DMS114 treated with DMSO at 0.1 percent for 48 hours (cell line): ENCODE data around the gene SGSH.

Experiments used
- DNase-seq: peaks from one replicate; lab custom pipeline; 2025; ENCODE audit not compliant: unreplicated experiment; lab: John Stamatoyannopoulos, UW

Gene SGSH

DNA sequence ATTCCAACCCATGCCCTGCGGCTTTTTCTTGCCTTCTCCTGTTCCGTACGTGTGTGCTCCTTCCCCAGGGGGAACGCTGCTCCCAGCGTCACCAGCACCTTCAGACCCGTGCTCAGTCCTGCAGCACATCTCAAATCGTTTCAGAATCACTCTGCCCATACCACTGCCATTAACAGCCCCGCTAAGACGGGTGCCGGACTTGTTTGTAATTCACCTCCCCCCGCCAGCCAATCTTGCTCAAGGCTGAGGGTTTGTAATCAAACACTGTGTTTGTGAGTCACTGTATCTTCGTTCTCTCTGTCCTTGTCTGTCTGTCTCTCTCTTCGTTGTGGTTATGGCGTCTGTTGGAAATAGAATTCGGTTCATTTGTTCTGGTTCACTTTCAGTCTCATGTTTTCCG lies 33.0 kb downstream of the SGSH start:
- DNase-seq: no peak

DNA sequence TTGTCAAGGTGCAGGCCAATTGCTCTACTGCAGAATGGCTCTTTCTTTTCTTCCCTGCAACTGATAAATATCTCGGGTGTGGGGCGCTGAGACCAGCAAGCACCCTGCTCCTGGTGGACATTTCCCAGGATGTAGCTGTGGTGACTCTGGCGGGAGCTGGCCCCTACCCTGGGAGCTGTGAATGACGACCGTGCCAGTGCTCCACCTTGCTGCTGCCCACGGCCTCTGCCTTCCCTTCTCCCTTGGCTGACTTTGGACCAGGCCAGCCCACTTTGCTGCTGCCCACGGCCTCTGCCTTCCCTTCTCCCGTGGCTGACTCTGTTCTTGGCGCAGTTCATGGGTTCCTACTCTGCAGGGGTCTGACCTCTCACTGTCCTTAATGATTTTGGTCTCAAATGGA lies 34.2 kb downstream of the SGSH start:
- DNase-seq: no peak

DNA sequence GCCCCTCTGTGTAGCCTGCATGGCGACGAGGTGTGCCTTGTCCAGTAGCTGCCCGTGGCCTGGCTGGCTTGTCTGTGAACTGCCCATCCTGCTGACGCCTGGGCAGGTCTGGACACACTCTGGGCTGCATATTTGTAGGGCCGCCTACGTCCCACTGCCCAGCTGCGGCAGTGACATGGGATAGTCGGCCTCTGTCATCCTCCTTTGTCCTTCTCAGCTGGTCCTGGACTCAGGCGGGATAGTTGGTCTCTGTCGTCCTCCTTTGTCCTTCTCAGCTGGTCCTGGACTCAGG lies 35.8 kb downstream of the SGSH start:
- DNase-seq: no peak

DNA sequence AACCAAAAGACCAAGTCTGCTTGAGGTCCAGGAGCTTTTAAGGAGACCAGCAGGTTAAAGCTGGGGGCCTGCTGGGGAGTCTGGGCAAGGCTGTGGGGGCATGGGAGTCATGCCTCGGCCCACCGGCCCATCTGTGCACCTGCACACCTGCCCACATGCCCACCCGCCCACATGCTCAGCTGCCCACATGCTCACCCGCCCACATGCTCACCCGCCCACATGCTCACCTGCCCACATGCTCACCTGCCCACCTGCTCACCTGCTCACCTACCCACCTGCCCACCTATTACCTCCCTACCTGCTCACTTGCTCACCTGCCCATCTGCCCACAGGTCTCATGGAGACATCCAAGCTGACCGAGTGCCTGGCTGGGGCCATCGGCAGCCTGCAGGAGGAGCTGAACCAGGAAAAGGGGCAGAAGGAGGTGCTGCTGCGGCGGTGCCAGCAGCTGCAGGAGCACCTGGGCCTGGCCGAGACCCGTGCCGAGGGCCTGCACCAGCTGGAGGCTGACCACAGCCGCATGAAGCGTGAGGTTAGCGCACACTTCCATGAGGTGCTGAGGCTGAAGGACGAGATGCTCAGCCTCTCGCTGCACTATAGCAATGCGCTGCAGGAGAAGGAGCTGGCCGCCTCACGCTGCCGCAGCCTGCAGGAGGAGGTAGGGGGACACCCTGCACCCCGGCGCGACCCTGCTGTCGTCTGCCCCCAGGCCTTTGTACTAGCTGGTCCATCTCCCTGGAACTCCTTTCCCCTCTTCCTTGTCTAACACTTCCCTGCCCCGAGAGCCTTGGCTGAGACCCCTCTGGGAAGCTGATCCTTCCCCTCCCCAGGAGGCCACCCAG lies 36.3 kb downstream of the SGSH start:
- DNase-seq: no peak

DNA sequence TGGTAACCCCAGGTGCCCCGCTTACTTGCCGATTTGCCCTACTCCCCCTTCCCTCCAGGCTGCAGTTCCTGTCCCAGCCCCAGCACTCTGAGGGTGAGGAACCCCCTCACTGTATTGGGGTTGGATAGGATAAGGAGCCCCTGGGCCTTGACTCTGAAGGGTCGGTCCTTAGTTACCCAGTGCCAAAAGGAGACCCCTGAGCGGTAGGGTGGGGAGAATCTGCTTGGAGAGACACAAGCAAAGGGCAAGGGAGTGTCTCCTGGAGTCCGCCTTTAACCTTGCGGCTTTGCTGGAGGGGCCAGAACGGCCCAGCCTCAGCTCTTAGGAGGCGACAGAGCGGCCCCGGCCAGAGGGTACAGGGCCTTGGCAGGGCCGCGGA lies 37.3 kb downstream of the SGSH start:
- no peak for DNase-seq

DNA sequence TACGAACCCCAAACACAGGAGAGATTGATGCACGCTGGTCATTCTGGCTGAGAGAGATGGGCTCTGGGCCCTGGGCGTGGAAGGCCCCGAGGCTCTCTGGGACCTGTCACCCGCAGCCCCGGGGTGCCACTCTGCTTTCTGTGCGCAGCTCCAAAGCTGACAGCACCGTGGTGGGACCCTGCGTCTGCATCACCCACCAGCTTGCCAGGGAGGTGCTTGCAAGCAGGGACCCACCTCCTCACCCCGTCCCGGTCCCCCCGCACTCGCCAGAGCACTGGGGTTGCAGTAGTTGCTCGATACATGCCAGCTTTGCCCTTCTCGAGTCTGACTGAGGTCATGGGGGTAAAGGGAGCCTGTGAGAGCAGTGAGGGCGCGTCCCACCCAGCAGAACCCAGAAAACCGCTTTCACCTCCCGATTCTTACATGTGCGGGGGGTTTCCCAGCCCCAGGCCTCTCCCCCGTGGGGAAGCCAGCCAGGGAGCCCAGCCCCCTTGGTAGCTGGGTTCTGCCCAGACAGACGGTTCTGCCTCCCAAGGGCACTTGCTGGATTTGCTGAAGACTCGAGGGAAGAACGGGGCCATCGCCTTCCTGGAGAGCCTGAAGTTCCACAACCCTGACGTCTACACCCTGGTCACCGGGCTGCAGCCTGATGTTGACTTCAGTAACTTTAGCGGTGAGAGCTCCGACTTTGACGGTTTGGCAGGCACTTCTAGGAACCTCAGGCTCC lies 37.9 kb downstream of the SGSH start:
- no peak for DNase-seq

DNA sequence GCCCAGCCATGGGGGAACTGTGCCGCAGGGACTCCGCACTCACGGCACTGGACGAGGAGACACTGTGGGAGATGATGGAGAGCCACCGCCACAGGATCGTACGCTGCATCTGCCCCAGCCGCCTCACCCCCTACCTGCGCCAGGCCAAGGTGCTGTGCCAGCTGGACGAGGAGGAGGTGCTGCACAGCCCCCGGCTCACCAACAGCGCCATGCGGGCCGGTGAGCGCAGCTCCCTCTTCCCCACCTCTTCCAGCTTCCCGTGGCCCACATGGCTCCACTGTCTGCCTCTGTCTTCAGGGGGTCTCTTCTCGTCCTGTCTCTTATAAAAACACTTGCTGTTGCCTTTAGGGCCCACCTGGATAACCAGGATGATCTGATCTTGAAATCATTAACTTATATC lies 38.7 kb downstream of the SGSH start:
- no peak for DNase-seq

DNA sequence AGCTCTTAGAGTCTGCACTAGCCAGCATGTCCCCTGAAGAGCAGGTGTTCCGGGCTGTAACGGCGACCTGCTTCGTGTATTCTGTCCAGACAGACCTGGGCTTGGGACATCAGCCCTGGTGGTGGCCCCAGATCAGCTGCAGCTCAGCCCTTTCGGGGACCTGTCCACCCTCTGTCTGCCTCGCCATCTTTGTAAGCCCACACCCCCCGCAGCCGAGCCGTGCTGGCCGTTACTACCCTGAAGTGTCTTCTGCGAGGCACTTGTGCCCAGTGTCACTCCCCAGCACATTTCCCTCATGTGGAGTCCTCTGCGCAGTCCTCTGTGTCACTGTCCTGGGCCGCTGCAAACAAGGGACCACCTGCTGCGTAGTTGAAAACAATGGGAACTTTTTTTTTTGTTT lies 39.9 kb downstream of the SGSH start:
- DNase-seq: no peak

DNA sequence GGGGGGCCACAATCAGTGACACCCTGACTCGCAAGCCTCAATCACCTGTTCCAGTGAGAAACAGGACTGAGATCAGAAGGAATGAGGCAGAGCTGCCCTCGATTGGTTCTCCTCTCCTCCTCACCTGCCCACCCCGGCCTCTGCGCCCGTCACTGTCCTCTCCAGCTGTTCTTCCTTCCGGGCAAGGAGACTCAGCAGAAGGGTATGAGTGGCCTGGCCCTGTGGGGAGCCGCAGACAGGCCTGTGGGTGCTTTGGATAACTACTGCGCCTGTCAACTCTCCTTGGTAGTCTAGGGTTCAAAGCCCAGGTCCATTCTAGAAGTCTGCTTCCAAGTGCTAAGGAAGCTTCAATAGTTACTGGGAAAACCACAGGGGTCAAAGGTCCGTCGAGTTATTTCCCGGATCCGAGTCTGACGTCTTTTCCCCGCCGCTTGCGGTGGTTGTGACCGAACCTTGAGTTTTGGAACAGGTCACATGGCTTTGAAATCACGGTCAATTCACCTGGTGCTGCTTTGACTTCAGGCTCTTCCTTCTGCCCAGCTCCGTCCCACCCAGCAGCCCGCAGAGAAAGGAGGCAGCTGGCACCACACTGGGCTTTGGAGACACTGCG lies 42.0 kb downstream of the SGSH start:
- no peak for DNase-seq

DNA sequence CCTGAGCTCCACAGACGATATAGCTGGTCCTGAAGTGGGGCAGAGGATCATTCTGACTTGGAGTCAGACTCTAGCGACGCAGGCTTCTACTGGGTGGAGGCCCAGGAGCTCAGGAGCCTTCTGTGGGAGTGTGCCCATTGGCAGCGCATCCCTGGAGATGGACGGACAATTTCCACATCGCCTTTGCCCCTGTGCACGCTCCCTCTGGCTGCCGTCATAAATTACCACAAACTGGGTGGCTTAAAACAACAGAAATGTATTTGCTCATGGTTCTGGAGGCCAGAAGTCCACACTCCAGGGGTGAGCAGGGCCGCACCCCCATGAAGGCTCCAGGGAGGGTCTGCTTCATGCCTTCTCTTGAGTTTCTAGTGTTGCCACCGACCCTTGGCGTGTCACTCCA lies 43.4 kb downstream of the SGSH start:
- DNase-seq: no peak

DNA sequence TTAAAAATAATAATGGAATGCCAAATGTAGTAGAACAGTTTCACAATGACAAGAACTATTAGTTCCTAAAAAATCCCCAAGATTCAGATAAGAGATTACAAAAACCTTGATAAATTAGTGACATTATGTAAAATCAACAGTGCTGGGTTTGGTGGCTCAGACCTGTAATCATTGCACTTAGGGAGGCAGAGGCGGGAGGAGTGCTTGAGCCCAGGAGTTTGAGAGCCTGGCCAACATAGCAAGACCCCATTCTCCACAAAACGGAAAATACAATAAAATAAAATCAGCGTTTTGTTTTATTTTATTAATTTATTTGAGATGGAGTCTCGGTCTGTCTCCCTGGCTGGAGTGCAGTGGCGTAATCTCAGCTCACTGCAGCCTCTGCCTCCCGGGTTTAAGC lies 46.2 kb downstream of the SGSH start:
- no peak for DNase-seq

DNA sequence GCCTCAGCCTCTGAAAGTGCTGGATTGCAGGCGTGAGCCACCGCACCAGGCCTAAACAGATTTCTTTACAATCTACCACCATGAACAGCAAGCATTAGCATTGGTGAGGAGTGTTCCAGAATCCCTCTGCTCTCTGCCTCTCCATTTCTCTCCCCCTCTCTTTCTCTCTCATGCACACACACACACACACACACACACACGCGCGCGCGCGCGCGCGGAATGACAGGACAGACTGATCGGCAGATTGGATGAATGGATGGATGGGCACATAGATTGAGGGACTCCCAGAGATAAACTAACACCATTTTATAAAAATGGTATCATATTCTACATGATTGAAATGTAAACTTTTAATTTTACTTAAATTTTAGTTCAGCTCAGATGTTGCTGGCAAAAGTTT lies 47.0 kb downstream of the SGSH start:
- no peak for DNase-seq

DNA sequence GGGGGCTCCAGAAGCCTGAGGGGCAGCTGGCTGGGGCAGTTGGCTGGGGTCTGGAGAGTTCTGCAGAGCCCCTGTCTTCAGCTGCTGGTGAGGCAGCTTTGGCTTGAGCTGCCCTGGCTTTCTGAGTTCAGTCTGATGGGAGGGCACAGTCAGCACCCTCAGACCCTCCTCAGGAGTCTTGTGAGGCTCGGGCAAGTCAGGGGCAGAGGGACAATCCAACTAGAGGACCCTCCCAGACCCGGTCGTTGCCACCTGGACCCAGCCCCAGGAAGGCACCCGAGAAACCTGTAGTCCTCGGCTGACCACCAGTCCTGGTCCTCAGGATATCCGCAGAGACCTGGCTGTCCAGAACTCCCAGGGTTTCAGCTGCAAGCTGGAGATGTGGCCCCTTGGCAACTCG lies 48.5 kb downstream of the SGSH start:
- DNase-seq: no peak

DNA sequence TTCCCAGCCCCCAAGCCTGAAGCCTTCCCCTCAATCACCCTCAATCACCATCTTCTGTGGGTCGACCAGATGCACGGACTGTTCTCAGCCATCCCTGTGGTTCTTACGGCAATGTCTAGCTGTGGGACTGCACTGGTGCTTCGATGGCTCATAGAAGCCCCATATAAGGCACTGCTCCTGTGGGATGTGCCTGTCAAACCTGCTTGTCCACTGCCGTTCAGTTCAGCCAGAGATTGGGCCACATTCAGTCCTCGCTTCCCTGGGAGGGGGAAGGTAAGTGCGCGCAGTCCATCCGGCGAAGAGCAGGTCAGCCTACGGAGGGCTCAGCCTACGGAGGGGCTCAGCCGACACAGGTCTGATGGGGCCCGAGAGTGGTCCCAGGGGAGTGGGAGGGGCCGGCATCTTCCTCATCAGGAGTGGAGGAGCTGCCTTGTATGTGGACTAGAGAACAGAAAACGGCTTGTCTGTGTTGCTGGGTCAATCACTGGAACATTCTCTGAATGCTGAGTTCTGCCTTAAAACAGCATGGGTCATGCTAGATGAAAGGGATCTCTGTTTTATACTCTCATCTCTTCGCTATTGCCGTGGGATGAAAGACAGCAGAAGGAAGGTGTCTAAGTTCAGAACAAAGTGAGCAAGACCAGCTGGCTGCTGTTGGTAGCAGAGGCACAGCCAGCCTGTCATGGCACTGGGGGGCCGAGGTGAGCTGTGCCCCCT lies 50.2 kb downstream of the SGSH start, which contains the start of gene CARD14:
CARD14 (plus strand) TSS at position 247 of the 717 bp plus-strand sequence. CDS start 11,409 bp downstream, outside the sequence.
- DNase-seq: no peak

DNA sequence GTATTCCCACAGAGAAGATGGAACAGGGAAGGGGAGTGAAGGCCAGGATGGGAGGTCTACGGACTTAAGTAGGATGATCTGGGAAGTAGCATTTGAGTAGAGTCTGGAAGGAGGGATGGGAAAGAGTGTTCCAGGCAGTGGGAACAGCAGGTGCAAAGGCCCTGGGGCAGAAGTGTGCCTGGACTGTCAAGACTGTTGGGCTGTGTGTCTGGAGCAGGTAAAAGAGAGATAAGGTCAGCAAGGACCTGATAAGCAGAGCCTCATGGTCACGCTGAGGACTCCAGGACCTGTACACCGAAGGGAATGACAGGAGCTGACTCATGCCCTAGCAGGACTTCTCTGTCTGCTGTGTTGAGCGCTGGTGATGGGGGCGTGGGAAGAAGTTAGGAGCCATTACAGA lies 51.0 kb downstream of the SGSH start:
- DNase-seq: no peak

DNA sequence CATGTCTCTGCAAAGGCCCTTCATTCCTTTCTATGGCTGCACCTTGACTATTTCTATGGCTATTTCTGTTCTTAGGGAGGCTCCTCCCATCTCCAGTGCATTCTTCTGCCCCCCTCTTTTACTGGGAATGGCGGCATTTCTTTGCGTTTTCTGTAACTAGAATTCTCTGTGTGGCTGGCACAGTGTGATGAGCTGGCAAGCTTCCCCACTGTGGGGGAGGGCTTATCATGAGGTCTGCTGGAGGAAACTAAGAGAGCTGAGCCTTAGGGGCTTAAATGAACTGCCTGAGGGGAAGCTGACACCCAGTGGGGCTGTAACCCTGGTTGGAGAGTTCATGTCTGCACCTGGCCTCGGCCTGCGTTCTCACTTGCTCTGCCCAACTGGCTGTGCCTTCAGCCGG lies 51.8 kb downstream of the SGSH start:
- DNase-seq: no peak

DNA sequence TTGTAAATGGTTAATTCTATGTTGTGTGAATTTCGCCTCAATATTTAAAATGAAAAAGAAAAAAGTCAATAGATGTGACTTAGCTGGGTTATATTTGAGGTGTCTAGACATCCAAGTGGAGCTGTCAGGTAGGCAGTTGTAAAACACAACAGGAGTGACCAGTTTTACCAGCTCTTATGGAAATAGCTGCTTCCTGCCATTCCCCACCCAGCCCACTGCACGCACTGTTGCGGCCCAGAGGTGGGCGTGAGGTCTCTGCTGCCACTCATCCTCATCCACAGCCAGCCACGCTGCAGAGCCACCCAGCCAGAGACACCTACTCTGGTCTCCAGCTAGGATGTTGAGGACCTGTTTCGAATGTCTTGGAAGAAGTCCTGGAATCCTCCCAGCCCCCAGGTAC lies 53.7 kb downstream of the SGSH start:
- DNase-seq: no peak

DNA sequence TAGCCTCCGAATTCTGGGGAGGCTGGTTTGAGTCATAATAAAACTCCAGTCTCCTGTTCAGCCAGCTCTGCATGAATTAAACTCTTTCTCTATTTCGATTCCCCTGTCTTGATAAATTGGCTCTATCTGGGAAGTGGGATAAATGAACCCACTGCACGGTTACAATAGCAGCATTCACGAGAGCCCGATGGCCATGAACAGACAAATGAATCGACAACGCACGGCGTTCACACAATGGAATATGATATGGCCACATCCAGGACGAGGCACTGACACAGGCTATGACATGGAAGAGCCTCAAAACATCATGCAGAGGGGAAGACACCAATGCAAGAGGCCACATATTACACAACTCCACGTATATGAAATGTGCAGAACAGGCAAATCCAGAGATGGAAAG lies 55.9 kb downstream of the SGSH start:
- DNase-seq: no peak

DNA sequence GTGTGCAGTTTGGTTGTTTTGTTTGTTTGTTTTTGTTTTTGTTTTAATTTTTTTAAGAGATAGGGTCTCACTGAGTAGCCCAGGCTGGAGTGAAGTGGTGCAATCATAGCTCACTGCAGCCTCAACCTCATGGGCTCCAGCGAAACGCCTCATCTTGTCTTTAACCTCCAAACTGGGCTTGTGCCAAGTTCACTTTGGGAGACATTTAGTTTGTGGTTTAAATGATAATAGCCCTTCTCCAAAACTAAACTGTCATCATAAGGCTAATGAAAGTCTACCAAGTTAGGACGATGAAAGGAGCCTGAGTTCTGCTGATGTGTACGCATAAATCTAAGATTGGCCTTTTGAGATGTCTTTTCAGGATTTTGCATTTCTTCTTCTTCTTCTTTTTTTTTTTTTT lies 56.8 kb downstream of the SGSH start:
- DNase-seq: no peak

DNA sequence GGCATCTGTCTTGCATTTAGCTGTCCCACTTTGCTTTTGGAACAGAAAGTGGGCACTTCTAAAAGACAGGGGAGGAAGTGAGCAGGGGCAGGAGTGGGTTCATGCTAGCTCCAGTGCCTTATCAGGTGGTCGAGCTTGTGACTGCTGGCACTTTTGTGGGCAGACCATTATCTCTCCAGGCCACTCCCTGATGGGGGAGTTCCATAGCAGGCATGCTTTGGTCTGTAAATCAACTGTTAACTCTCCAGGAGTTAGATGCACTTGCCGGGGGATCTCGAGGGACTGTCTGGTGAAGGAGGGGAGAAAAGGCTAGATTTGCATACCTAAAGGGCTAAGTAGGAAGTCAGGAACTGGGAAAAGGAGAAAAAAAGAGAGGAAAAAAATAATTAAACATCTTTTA lies 59.6 kb downstream of the SGSH start:
- no peak for DNase-seq
